ENCODE measurements around the gene LSM7.

DNA sequence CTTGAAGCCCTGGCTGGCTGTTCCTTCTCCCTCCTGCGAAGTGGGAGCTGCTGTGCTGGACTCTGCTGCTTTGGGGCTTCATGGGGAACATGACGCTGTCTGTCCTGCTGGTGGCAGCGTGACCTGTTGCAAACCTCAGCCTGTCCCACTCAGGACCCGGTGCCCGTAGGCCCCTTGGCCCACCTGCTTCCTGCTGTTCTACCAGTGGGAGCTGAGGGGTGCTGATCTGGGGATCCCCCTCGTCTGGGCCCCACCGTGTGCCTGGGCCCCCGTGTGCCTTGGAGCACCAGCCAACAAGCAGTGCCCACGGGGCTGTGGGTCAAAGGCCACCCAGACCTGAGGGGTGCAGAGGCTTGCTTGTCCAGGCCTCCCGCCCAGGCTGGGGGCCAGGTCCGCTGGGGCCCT lies 5.4 kb upstream of the LSM7 start:
- TF ChIP-seq FOXA1 (IDR thresholded peaks at IDR 0.05): no peak
- no peak for TF ChIP-seq FOXM1 (IDR thresholded peaks at IDR 0.05; ENCODE audit: borderline replicate concordance)

All from HEK293T (cell line).